ENCODE measurements around the gene BRI3. TPM values are rescaled to one million over a fixed set of nuclear protein-coding genes. Genes with fewer than 3 reads are reported as not detected.

BRI3 gene
- total and polyA plus RNA-seq, 9 of the 15 experiments (the other 6 are each of a cell fraction or from before 2014, with no cell fraction given): 4.3 to 57.4 (median 18.6) TPM

DNA sequence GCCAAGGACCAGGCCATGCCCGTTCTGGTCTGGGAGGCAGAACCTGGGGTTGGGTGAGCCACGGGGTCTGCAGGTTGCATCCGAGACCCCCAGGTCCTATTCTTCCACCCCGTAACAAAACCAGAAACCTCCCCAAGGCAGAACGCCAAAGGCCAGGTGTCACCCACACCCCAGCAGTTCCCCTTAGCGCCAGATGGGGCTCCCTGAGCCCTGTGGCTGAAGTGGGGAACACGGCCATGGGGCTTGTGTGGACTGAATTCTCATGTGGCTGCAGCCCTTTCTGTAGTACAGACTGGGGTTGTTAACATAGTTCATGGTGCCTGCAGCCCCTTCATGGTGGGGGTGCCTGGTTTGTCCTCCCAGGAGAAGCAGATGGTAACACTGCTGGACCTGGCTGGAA, 10.2 kb downstream of the BRI3 start:
- Histone ChIP-seq H3K9ac (ENCODE audit: insufficient read depth in 1 of 2, low read depth in 2 of 2, low read length in 2 of 2) (peak overlapping the region in 1 of 2 experiments; percentile 19; a peak in 2 of 4 replicates), H3K9me1 (ENCODE audit: control insufficient read depth, insufficient read depth, low read length) (no peaks in the 10 kb centered on the region), H3K4me1 (replicated peaks in 1 of 2; ENCODE audit: control insufficient read depth in 2 of 2, insufficient read depth in 2 of 2, low read length in 2 of 2) (peaks cover 0 to 29% of the 10 kb centered on the region in 2 experiments; a peak in 2 of 5 replicates), H3K79me2 (ENCODE audit: control insufficient read depth, insufficient read depth, low read length) (peaks cover 1% of the 10 kb centered on the region; the same call in 1 of the 3 replicates), H2AFZ (ENCODE audit: low read depth, low read length) (no peak overlapping the region), H3K36me3 (ENCODE audit: control insufficient read depth, insufficient read depth, low read length) (peaks cover 41% of the 10 kb centered on the region; the same call in 2 of the 3 replicates), H3K4me3 (no peak overlapping the region), H3K27ac (ENCODE audit: extremely low read depth, low read depth, low read length) (no peak overlapping the region), H3K4me2 (ENCODE audit: insufficient read depth, low read length) (no peak overlapping the region), H3K27me3 (ENCODE audit: control insufficient read depth in 2 of 2, insufficient read depth in 2 of 2, low read length in 2 of 2) (peaks cover 0 to 62% of the 10 kb centered on the region in 2 experiments; a peak in 2 of 5 replicates), H4K20me1 (replicated peaks; ENCODE audit: control insufficient read depth, insufficient read depth, low read length) (peaks cover 22% of the 10 kb centered on the region), H3K9me3 (replicated peaks; ENCODE audit: control insufficient read depth, insufficient read depth, low read depth, low read length) (no peaks in the 10 kb centered on the region)
- DNase-seq (ENCODE audit: extremely low read depth in 1 of 4, low spot score in 3 of 4): peak in 3 of 4 experiments; percentile 28 to 50 (median 47)
- in situ Hi-C loops (cut with MboI) (loop anchor here (10.0 kb wide), 1 partner anchor 453 kb away; no protein-coding TSS in a partner anchor), intact Hi-C loops (cut with micrococcal nuclease) (loop anchor here (5.0 kb wide), 2 partner anchors 131 to 269 kb away; no protein-coding TSS in a partner anchor)
- ATAC-seq: peak; percentile 44
- TSS peak; percentile 31 for BruUV-seq (replicated peaks)
- POLR2A ChIA-PET: interaction anchor here (0.6 to 0.7 kb wide), 2 partner anchors 10 to 126 kb away, joined by 3 to 4 read pairs; no protein-coding TSS in a partner anchor
- FAIRE-seq: no peak
- CTCF ChIA-PET (ENCODE audit: low intra/inter-chr PET ratio): no interaction called here
- 50% methylated on average over 7 of the region's 7 CpGs for WGBS (ENCODE audit: insufficient coverage, low coverage, missing lambda C conversion rate)
- TF ChIP-seq POLR2AphosphoS5 (IDR thresholded peaks at IDR 0.05; ENCODE audit: control insufficient read depth, insufficient read depth, low read depth, low read length) (0 out of 2 replicates have a peak, but pooled peaks have one; percentile 27), SMARCE1 (IDR thresholded peaks at IDR 0.05) (no peak), SIN3B (IDR thresholded peaks at IDR 0.05; ENCODE audit: low read depth) (no peak), ETV5 (CRISPR knock-in tag; IDR thresholded peaks at IDR 0.05; ENCODE audit: low read depth) (no peak), SRSF1 (IDR thresholded peaks at IDR 0.05; ENCODE audit: low read depth, low read length) (no peak), CEBPG (CRISPR knock-in tag; IDR thresholded peaks at IDR 0.05) (no peak), CEBPG (tag; conservative IDR thresholded peaks at IDR 0.05 in 1 of 2, IDR thresholded peaks at IDR 0.05 in 1 of 2) (no peak), TCF7L2 (IDR thresholded peaks at IDR 0.05; ENCODE audit: low read depth, low read length) (no peak), HDAC6 (IDR thresholded peaks at IDR 0.05; ENCODE audit: low read depth, low read length) (no peak)
- TF ChIP-seq, protein P1, sequence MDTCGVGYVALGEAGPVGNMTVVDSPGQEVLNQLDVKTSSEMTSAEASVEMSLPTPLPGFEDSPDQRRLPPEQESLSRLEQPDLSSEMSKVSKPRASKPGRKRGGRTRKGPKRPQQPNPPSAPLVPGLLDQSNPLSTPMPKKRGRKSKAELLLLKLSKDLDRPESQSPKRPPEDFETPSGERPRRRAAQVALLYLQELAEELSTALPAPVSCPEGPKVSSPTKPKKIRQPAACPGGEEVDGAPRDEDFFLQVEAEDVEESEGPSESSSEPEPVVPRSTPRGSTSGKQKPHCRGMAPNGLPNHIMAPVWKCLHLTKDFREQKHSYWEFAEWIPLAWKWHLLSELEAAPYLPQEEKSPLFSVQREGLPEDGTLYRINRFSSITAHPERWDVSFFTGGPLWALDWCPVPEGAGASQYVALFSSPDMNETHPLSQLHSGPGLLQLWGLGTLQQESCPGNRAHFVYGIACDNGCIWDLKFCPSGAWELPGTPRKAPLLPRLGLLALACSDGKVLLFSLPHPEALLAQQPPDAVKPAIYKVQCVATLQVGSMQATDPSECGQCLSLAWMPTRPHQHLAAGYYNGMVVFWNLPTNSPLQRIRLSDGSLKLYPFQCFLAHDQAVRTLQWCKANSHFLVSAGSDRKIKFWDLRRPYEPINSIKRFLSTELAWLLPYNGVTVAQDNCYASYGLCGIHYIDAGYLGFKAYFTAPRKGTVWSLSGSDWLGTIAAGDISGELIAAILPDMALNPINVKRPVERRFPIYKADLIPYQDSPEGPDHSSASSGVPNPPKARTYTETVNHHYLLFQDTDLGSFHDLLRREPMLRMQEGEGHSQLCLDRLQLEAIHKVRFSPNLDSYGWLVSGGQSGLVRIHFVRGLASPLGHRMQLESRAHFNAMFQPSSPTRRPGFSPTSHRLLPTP (IDR thresholded peaks at IDR 0.05; ENCODE audit: borderline replicate concordance, extremely low read depth, insufficient read length): no peak
- TF ChIP-seq, protein P2, sequence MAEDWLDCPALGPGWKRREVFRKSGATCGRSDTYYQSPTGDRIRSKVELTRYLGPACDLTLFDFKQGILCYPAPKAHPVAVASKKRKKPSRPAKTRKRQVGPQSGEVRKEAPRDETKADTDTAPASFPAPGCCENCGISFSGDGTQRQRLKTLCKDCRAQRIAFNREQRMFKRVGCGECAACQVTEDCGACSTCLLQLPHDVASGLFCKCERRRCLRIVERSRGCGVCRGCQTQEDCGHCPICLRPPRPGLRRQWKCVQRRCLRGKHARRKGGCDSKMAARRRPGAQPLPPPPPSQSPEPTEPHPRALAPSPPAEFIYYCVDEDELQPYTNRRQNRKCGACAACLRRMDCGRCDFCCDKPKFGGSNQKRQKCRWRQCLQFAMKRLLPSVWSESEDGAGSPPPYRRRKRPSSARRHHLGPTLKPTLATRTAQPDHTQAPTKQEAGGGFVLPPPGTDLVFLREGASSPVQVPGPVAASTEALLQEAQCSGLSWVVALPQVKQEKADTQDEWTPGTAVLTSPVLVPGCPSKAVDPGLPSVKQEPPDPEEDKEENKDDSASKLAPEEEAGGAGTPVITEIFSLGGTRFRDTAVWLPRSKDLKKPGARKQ (CRISPR knock-in tag; IDR thresholded peaks at IDR 0.05): no peak
- TF ChIP-seq, protein P3, sequence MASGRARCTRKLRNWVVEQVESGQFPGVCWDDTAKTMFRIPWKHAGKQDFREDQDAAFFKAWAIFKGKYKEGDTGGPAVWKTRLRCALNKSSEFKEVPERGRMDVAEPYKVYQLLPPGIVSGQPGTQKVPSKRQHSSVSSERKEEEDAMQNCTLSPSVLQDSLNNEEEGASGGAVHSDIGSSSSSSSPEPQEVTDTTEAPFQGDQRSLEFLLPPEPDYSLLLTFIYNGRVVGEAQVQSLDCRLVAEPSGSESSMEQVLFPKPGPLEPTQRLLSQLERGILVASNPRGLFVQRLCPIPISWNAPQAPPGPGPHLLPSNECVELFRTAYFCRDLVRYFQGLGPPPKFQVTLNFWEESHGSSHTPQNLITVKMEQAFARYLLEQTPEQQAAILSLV (tag; IDR thresholded peaks at IDR 0.05): no peak
- TF ChIP-seq, protein P4, sequence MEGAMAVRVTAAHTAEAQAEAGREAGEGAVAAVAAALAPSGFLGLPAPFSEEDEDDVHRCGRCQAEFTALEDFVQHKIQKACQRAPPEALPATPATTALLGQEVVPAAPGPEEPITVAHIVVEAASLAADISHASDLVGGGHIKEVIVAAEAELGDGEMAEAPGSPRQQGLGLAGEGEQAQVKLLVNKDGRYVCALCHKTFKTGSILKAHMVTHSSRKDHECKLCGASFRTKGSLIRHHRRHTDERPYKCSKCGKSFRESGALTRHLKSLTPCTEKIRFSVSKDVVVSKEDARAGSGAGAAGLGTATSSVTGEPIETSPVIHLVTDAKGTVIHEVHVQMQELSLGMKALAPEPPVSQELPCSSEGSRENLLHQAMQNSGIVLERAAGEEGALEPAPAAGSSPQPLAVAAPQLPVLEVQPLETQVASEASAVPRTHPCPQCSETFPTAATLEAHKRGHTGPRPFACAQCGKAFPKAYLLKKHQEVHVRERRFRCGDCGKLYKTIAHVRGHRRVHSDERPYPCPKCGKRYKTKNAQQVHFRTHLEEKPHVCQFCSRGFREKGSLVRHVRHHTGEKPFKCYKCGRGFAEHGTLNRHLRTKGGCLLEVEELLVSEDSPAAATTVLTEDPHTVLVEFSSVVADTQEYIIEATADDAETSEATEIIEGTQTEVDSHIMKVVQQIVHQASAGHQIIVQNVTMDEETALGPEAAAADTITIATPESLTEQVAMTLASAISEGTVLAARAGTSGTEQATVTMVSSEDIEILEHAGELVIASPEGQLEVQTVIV (CRISPR knock-in tag; IDR thresholded peaks at IDR 0.05; ENCODE audit: borderline replicate concordance): no peak
